Activated naive CD4-positive, alpha-beta T cell treated with anti-CD3 and anti-CD28 coated beads for 36 hours (primary cell): ENCODE results near the gene SEH1L. TPM values are rescaled to one million over a fixed set of nuclear protein-coding genes. Genes with fewer than 3 reads are reported as not detected.
"Not testable (repeated sequence)": the region's sequence is repeated elsewhere in the genome, so short reads cannot be mapped to it uniquely, and the experiment has no call there.

ENCODE experiments used
- CTCF ChIA-PET: fragments of 350-600 bp; sonication (Branson Sonifier 250); formaldehyde crosslinking; loops from one replicate; lab custom pipeline; 2021; ENCODE audit warnings: antibody characterized with exemption; lab: Charles Lee
- DNase-seq: peaks from one replicate; pipeline ENCODE4 v3.0.0-alpha.2; 2020
- H3K27ac Mint-ChIP-seq: one replicate; pipeline ENCODE4 v1.8.0; 2021; ENCODE audit warnings: mild to moderate bottlenecking, mixed read lengths
- H3K27me3 Mint-ChIP-seq: one replicate; pipeline ENCODE4 v1.8.0; 2021; ENCODE audit warnings: low read depth, mixed read lengths
- H3K36me3 Mint-ChIP-seq: one replicate; pipeline ENCODE4 v1.8.0; 2021; ENCODE audit warnings: low read depth, mixed read lengths
- H3K4me1 Mint-ChIP-seq: one replicate; pipeline ENCODE4 v1.8.0; 2021; ENCODE audit warnings: low read depth, mixed read lengths
- H3K4me3 Mint-ChIP-seq: one replicate; pipeline ENCODE4 v1.8.0; 2021; ENCODE audit warnings: mild to moderate bottlenecking, moderate library complexity, mixed read lengths
- H3K9me3 Mint-ChIP-seq: one replicate; pipeline ENCODE4 v1.8.0; 2021; ENCODE audit warnings: mixed read lengths
- intact Hi-C: fragments of 100-400 bp; cut with micrococcal nuclease; formaldehyde crosslinking; loops from one replicate; pipeline ENCODE4 v1.15.1; 2023
- total RNA-seq, 2 experiments: library from RNA; stranded (reverse); gene quantifications; one replicate each; pipeline ENCODE4 v1.2.3, GENCODE V29; 2021

The SEH1L gene
- total RNA-seq, 2 experiments from 2014 or later: 82.6 to 85.4 TPM

DNA sequence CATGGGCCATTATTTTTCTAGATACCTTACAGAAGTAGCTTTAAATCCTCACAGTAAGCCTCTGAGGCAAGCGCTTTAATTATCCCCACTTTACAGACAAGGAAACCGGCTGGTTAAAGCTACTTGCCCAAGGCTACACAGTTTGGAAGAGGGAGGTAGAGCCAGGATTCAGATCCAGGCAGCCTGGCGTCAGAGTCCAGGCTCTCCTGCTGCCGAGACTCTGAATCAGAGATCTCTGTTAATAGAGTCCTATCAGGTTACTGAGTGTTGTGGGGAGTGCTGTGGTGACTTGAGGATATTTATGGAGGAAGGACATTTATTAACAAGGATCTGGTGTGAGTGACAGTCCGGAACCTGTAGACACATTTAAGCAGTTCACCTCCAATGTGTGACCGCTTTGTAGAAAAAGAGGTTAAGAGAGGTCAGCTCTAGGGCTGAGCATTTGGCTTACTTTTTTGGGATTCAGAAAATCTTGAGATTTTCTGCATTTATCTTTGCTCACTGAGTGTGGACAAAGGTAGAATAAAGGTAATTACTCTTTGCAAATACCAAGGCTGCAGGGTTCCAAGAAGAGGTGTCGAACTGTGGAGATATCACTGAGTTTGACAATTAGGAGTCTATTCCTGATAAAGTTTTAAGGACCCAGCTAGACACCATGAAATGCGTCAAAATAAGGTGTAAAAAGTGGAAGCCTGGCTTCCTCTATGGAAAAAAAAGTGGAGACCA, 41.7 kb downstream of the SEH1L start:
- peaks cover 14% of the 10 kb centered on the region for H3K36me3 Mint-ChIP-seq
- no peaks in the 10 kb centered on the region for H3K27me3 Mint-ChIP-seq
- H3K4me1 Mint-ChIP-seq: peaks cover 10% of the 10 kb centered on the region
- H3K4me3 Mint-ChIP-seq: peak overlapping the region; percentile 99
- intact Hi-C loops: loop anchor here (2.0 to 10.0 kb wide), 4 partner anchors 387 to 1139 kb away; partner anchors contain the start of gene CHMP1B
- no peak for DNase-seq
- H3K27ac Mint-ChIP-seq: peak overlapping the region; percentile 97
- H3K9me3 Mint-ChIP-seq: no peaks in the 10 kb centered on the region
- CTCF ChIA-PET: no interaction called here

- no peaks in the 10 kb centered on the region for H3K9me3 Mint-ChIP-seq
- DNase-seq: peak; percentile 47
- CTCF ChIA-PET: no interaction called here
- H3K27ac Mint-ChIP-seq: peak overlapping the region; percentile 97
- H3K36me3 Mint-ChIP-seq: peaks cover 14% of the 10 kb centered on the region
- no peaks in the 10 kb centered on the region for H3K27me3 Mint-ChIP-seq
- H3K4me3 Mint-ChIP-seq: peak overlapping the region; percentile 99
- peaks cover 10% of the 10 kb centered on the region for H3K4me1 Mint-ChIP-seq
- intact Hi-C loops: loop anchor here (2.0 to 10.0 kb wide), 4 partner anchors 387 to 1139 kb away; partner anchors contain the start of gene CHMP1B
Observed at GRCh38 chr18:12990123-12990475, 42.3 kb downstream of the SEH1L start.

- intact Hi-C loops: loop anchor here (2.0 to 10.0 kb wide), 4 partner anchors 386 to 1140 kb away; partner anchors contain the start of gene CHMP1B
- Mint-ChIP-seq H3K4me1 (peaks cover 10% of the 10 kb centered on the region), H3K36me3 (peaks cover 14% of the 10 kb centered on the region), H3K27me3 (no peaks in the 10 kb centered on the region), H3K9me3 (no peaks in the 10 kb centered on the region), H3K27ac (peak overlapping the region; percentile 97), H3K4me3 (peak overlapping the region; percentile 99)
- CTCF ChIA-PET: interaction anchor here (0.9 kb wide), 1 partner anchor 169 kb away, joined by 4 read pairs; no protein-coding TSS in a partner anchor
- DNase-seq: no peak
Observed at GRCh38 chr18:12990641-12990966, 42.8 kb downstream of the SEH1L start.

- intact Hi-C loops: loop anchor here (1.0 to 10.0 kb wide), 11 partner anchors 9 to 1140 kb away; partner anchors contain the start of genes AFG3L2, CEP76 and CHMP1B
- CTCF ChIA-PET: interaction anchor here (0.6 to 0.9 kb wide), 2 partner anchors 149 to 168 kb away, joined by 4 read pairs; no protein-coding TSS in a partner anchor
- H3K4me3 Mint-ChIP-seq: peak within 1 kb of the TSS; percentile 99
- peaks cover 14% of the 10 kb centered on the region for H3K36me3 Mint-ChIP-seq
- DNase-seq: peak; percentile 99
- H3K27me3 Mint-ChIP-seq: no peaks in the 10 kb centered on the region
- peaks cover 10% of the 10 kb centered on the region for H3K4me1 Mint-ChIP-seq
- H3K27ac Mint-ChIP-seq: peak within 1 kb of the TSS; percentile 97
- no peaks in the 10 kb centered on the region for H3K9me3 Mint-ChIP-seq
Observed at GRCh38 chr18:12990967-12991820, 43.4 kb downstream of the SEH1L start, which contains the start of gene CEP192. Gene CEP192, plus strand, starts transcription at chr18:12991362. Its CDS starts 8,063 bp downstream, at chr18:12999425.

GRCh38 chr18:12991821-12992179, 44.0 kb downstream of the SEH1L start:
- H3K36me3 Mint-ChIP-seq: peaks cover 14% of the 10 kb centered on the region
- peak overlapping the region; percentile 99 for H3K4me3 Mint-ChIP-seq
- intact Hi-C loops: loop anchor here (1.0 to 10.0 kb wide), 11 partner anchors 9 to 1141 kb away; partner anchors contain the start of genes AFG3L2, CEP76 and CHMP1B
- peak overlapping the region; percentile 97 for H3K27ac Mint-ChIP-seq
- no peaks in the 10 kb centered on the region for H3K27me3 Mint-ChIP-seq
- H3K9me3 Mint-ChIP-seq: no peaks in the 10 kb centered on the region
- CTCF ChIA-PET: interaction anchor here (0.6 kb wide), 1 partner anchor 149 kb away, joined by 4 read pairs; no protein-coding TSS in a partner anchor
- no peak for DNase-seq
- H3K4me1 Mint-ChIP-seq: peaks cover 10% of the 10 kb centered on the region

DNA sequence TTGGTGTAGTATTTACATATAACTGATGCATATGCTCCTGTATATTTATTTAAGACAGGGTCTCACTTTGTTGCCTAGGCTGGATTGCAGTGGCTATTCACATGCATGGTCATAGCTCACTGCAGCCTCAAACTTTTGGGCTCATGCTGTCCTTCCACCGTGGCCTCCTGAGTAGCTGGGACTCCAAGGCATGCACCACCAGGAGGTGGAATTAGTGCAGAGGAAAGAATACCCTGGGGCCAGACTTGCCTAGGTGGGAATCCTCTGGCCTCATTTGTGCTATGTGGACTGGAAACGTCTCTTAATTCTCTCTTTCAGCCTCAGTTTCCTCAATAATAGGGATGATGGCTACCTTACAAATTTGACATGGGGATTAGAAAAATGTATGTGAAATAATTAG, 45.6 kb downstream of the SEH1L start:
- H3K9me3 Mint-ChIP-seq: no peaks in the 10 kb centered on the region
- no peak overlapping the region for H3K4me3 Mint-ChIP-seq
- H3K36me3 Mint-ChIP-seq: peaks cover 14% of the 10 kb centered on the region
- no peak for DNase-seq
- peaks cover 10% of the 10 kb centered on the region for H3K4me1 Mint-ChIP-seq
- CTCF ChIA-PET: interaction anchor here (1.0 kb wide), 1 partner anchor 16 kb away, joined by 3 read pairs; no protein-coding TSS in a partner anchor
- H3K27ac Mint-ChIP-seq: no peak overlapping the region
- no peaks in the 10 kb centered on the region for H3K27me3 Mint-ChIP-seq
- intact Hi-C loops: loop anchor here (5.0 to 10.0 kb wide), 2 partner anchors 441 to 469 kb away; no protein-coding TSS in a partner anchor

- intact Hi-C loops: loop anchor here (10.0 kb wide), 1 partner anchor 439 kb away; no protein-coding TSS in a partner anchor
- CTCF ChIA-PET: interaction anchor here (0.6 to 1.2 kb wide), 2 partner anchors 164 to 571 kb away, joined by 4 to 5 read pairs; no protein-coding TSS in a partner anchor
- Mint-ChIP-seq H3K27ac (no peak overlapping the region), H3K4me1 (peaks cover 9% of the 10 kb centered on the region), H3K4me3 (no peak overlapping the region), H3K27me3 (no peaks in the 10 kb centered on the region), H3K36me3 (peaks cover 16% of the 10 kb centered on the region), H3K9me3 (no peaks in the 10 kb centered on the region)
- DNase-seq: no peak
Observed at GRCh38 chr18:12995424-12995823, 47.6 kb downstream of the SEH1L start.

DNA sequence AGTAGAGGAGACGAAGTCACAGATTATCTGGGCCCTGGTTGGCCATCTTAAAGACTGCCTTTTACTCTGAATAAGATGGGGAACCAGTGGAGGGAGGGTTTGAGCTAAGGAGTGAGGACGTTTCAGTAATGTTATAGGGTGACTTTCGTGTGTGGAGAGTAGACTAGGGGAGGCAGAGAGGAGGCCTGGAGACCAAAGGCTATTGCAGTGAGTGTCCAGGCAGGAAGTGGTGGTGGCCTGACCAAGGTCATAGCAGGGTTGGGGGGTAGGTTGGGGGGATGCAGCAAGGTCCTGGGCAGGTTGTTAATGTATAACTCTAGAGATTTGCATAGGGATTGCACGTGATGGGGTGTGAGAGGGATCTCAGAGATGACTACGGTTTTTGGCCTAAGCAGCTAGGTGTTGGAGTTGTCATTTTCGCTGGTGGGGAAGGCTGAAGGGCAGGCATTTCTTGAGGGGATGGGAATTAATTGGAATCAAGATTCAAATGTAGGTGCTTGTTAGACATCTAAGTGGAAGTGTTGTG, 48.2 kb downstream of the SEH1L start:
- Mint-ChIP-seq H3K27me3 (no peaks in the 10 kb centered on the region), H3K4me3 (no peak overlapping the region), H3K36me3 (peaks cover 14% of the 10 kb centered on the region), H3K27ac (no peak overlapping the region), H3K4me1 (peaks cover 11% of the 10 kb centered on the region), H3K9me3 (no peaks in the 10 kb centered on the region)
- CTCF ChIA-PET: interaction anchor here (1.2 kb wide), 1 partner anchor 164 kb away, joined by 4 read pairs; no protein-coding TSS in a partner anchor
- DNase-seq: no peak
- intact Hi-C loops: loop anchor here (10.0 kb wide), 1 partner anchor 439 kb away; no protein-coding TSS in a partner anchor

DNA sequence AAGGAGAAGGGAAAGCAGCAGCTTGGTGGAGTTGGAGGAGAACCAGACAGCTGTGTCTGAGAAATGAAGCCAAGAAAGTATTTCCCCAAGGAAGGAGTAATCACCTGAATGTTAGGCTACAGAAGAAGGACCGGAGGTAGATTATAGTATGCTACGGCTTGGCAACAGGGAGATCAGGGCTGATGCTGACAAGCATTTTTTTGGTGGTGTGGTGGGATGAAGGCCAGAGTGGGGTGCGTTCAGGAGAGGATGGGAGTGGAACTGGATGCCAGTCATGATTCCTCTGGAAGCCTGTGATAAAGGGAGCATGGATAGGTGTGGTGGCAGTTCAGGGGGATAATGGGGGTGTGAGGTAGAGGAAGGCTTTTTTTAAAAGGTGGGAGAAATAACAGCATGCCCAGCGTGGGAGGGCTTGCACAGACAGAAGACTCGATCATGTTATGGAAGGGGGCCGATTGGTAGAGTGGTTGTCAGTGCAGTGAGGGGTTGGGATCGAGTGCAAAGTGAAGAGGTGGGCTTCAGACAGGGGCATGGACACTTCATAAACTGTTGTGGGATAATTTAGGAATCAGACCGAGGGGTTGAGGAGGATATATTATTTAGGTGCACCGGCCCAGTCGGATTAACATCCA, 49.0 kb downstream of the SEH1L start:
- no peak overlapping the region for H3K27ac Mint-ChIP-seq
- CTCF ChIA-PET: interaction anchor here (1.2 kb wide), 1 partner anchor 163 kb away, joined by 4 read pairs; no protein-coding TSS in a partner anchor

GRCh38 chr18:12997330-12997729, 49.5 kb downstream of the SEH1L start:
- not testable (repeated sequence) for H3K4me3 Mint-ChIP-seq, H3K27me3 Mint-ChIP-seq, H3K27ac Mint-ChIP-seq, H3K9me3 Mint-ChIP-seq, DNase-seq
- CTCF ChIA-PET: interaction anchor here (1.5 kb wide), 1 partner anchor 162 kb away, joined by 4 read pairs; no protein-coding TSS in a partner anchor
- Mint-ChIP-seq H3K36me3 (peaks cover 12% of the 10 kb centered on the region), H3K4me1 (peaks cover 11% of the 10 kb centered on the region)
- intact Hi-C loops: loop anchor here (10.0 kb wide), 1 partner anchor 437 kb away; no protein-coding TSS in a partner anchor

More for the DNA sequence above, 49.0 kb downstream of the SEH1L start:
- H3K36me3 Mint-ChIP-seq: peaks cover 12% of the 10 kb centered on the region
- H3K27me3 Mint-ChIP-seq: no peaks in the 10 kb centered on the region
- intact Hi-C loops: loop anchor here (10.0 kb wide), 1 partner anchor 438 kb away; no protein-coding TSS in a partner anchor
- DNase-seq: no peak
- peaks cover 11% of the 10 kb centered on the region for H3K4me1 Mint-ChIP-seq
- H3K4me3 Mint-ChIP-seq: no peak overlapping the region
- no peaks in the 10 kb centered on the region for H3K9me3 Mint-ChIP-seq
